GM12872 (cell line): ENCODE data around the gene TOR1AIP1.

ENCODE experiments used
- CTCF ChIP-seq: IDR thresholded peaks from 3 replicates; pipeline ENCODE4 v1.5.1; 2011; ENCODE audit warnings: low read depth, mild to moderate bottlenecking, low read length, moderate library complexity; ENCODE audit not compliant: insufficient read depth

TOR1AIP1 gene, protein sequence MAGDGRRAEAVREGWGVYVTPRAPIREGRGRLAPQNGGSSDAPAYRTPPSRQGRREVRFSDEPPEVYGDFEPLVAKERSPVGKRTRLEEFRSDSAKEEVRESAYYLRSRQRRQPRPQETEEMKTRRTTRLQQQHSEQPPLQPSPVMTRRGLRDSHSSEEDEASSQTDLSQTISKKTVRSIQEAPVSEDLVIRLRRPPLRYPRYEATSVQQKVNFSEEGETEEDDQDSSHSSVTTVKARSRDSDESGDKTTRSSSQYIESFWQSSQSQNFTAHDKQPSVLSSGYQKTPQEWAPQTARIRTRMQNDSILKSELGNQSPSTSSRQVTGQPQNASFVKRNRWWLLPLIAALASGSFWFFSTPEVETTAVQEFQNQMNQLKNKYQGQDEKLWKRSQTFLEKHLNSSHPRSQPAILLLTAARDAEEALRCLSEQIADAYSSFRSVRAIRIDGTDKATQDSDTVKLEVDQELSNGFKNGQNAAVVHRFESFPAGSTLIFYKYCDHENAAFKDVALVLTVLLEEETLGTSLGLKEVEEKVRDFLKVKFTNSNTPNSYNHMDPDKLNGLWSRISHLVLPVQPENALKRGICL

GRCh38 chr1:179882253-179883039 lies at the start of gene TOR1AIP1:
Gene TOR1AIP1, plus strand, starts transcription at chr1:179882285. Its CDS starts 218 bp downstream, at chr1:179882503.
- peak; percentile 24; the same call in 1 of the 3 replicates for TF ChIP-seq CTCF

GRCh38 chr1:179840107-179840506 lies 42.0 kb upstream of the TOR1AIP1 start:
- TF ChIP-seq CTCF: no peak

DNA sequence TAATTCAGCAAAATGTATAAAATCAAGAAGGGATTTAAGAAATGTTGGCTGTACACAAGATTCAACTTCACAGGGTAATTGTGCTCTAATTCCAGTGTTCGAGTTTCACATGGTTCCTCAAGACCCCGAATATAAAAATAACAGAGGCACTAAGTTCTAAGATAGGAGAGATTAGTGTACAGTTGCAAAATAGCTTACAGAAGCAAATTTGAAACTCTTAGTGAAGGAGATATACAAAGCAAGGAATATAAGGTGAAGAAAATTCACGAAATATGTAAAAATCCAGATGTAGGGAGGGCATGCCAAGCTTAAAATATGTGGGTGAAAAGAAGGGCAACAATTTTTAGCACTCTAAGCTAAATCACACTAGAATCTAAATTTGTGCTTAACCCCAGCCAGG lies 33.9 kb upstream of the TOR1AIP1 start:
- no peak for TF ChIP-seq CTCF

- TF ChIP-seq CTCF: no peak
Measured at GRCh38 chr1:179853102-179853501, 29.0 kb upstream of the TOR1AIP1 start.

DNA sequence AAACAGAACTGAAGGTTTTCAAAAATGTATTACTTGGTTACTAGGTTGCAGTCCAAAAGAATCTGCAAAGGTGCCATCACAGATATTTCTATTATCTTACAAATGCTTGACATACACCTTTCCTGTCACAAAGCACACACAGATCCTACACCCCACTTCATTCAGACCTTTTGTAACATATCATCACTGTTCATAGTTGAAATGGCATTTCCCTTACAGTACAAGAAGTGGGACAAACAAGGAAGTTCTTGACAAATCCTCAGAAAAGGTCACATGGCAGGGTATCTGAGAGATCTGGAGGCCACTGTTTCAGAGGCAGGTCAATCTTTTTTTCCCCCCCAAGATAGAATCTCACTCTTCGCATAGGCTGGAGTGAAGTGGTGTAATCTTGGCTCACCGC lies 25.8 kb upstream of the TOR1AIP1 start:
- TF ChIP-seq CTCF: no peak

DNA sequence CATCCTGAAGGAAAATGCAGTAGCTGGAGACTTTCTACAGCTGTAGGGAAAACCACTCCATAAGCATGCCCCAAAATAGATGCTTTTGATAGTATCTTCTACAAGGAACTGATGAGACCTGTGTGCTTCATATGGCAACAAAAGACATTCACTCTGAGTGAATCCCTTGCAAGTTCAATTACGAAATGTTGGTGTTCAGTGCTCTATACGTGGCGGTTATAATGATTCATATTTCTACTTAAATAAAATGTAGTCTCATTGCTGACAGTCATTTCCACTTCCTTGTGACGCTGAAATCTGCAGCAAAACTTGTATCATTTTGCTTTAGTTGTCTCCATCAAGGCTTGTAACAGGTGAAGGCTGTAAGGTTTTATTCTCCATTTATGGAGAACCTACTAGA lies 25.1 kb upstream of the TOR1AIP1 start:
- no peak for TF ChIP-seq CTCF

- no peak for TF ChIP-seq CTCF
Measured at GRCh38 chr1:179860652-179861051, 21.4 kb upstream of the TOR1AIP1 start.
